ENCODE data around the gene FAM219A.
"Not testable (repeated sequence)": the region's sequence is repeated elsewhere in the genome, so short reads cannot be mapped to it uniquely, and the experiment has no call there.

Gene FAM219A

GRCh38 chr9:34484678-34485077 lies 26.3 kb upstream of the FAM219A start:
- no peak overlapping the region for H3K27ac ChIP-seq (ENCODE audit: low read depth, low read length)
- no peak overlapping the region for H3K9ac ChIP-seq (ENCODE audit: low read depth, low read length)
- H3K27me3 ChIP-seq (ENCODE audit: insufficient read depth, low read length) = no peaks in the 10 kb centered on the region; the same call in 1 of the 2 replicates
- H3K4me3 ChIP-seq (ENCODE audit: low read length) = no peak overlapping the region
- no peaks in the 10 kb centered on the region for H3K36me3 ChIP-seq (ENCODE audit: insufficient read depth, low read length)
- no peaks in the 10 kb centered on the region for H3K9me3 ChIP-seq (ENCODE audit: insufficient read depth, low read depth, low read length)
- no peaks in the 10 kb centered on the region for H3K4me1 ChIP-seq (ENCODE audit: insufficient read depth, low read length)

- H3K4me1 ChIP-seq (ENCODE audit: insufficient read depth, low read length); H3K9me3 ChIP-seq (ENCODE audit: insufficient read depth, low read depth, low read length); H3K36me3 ChIP-seq (ENCODE audit: insufficient read depth, low read length); H3K9ac ChIP-seq (ENCODE audit: low read depth, low read length); H3K27ac ChIP-seq (ENCODE audit: low read depth, low read length); H3K4me3 ChIP-seq (ENCODE audit: low read length); H3K27me3 ChIP-seq (ENCODE audit: insufficient read depth, low read length): not testable (repeated sequence)
- WGBS = 94% methylated on average over 24 of the region's 27 CpGs
These were observed 24.4 kb upstream of the FAM219A start for GRCh38 chr9:34482746-34483145.

GRCh38 chr9:34481620-34482019 lies 23.2 kb upstream of the FAM219A start:
- H3K27ac ChIP-seq (ENCODE audit: low read depth, low read length); H3K27me3 ChIP-seq (ENCODE audit: insufficient read depth, low read length); H3K4me1 ChIP-seq (ENCODE audit: insufficient read depth, low read length); H3K36me3 ChIP-seq (ENCODE audit: insufficient read depth, low read length); H3K9ac ChIP-seq (ENCODE audit: low read depth, low read length); H3K4me3 ChIP-seq (ENCODE audit: low read length); H3K9me3 ChIP-seq (ENCODE audit: insufficient read depth, low read depth, low read length): not testable (repeated sequence)
- WGBS = 94% methylated on average over 13 of the region's 13 CpGs

DNA sequence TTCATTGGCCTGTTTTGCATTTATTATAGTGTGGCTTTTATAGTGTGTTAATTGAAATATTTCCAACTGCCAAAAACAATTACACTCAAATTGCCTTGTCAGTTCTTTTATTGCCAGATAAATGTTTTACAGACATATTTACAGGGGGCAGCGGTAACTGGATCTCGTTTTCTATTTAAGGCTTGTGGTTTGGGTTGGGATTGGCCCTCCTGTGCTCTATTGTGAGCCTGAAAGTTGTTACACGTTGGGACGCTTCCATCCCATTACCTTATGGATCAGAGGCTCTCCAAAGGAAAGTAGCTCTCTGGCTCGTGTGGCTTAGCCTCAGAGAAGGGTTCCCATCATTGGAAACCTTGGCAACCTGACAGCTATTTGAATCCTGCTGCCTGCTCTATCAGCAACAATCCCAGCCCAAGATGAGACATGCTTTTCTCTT lies 21.1 kb upstream of the FAM219A start:
- Histone ChIP-seq H3K36me3 (ENCODE audit: insufficient read depth, low read length) (no peaks in the 10 kb centered on the region), H3K27me3 (ENCODE audit: insufficient read depth, low read length) (no peaks in the 10 kb centered on the region), H3K27ac (ENCODE audit: low read depth, low read length) (no peak overlapping the region), H3K4me3 (ENCODE audit: low read length) (no peak overlapping the region), H3K9me3 (ENCODE audit: insufficient read depth, low read depth, low read length) (no peaks in the 10 kb centered on the region), H3K9ac (ENCODE audit: low read depth, low read length) (no peak overlapping the region), H3K4me1 (ENCODE audit: insufficient read depth, low read length) (no peaks in the 10 kb centered on the region)
- 73% methylated on average over 5 of the region's 5 CpGs for WGBS

DNA sequence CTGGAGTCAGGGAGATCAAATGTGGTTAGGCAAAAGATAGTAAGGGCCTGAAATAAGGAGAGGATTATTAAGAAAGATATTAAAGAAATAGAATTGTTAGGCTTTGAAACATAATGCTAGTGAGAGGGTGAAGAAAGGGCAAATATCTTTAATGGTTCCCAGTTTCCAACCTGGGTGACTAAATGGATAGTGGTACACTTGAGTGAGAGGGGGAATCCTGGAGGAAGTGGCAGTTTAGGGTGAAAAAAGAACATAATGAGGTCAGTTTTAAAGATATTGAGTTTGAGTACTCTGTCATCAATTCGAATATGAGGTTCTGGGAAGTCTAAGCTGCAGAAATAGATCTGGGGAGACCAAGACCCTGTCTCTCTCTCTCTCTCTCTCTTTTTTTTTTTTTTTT lies 19.2 kb upstream of the FAM219A start:
- no peaks in the 10 kb centered on the region for H3K27me3 ChIP-seq (ENCODE audit: insufficient read depth, low read length)
- no peak overlapping the region for H3K27ac ChIP-seq (ENCODE audit: low read depth, low read length)
- 100% methylated on average over 1 of the region's 1 CpG for WGBS
- H3K36me3 ChIP-seq (ENCODE audit: insufficient read depth, low read length) = no peaks in the 10 kb centered on the region
- no peak overlapping the region for H3K9ac ChIP-seq (ENCODE audit: low read depth, low read length)
- H3K4me1 ChIP-seq (ENCODE audit: insufficient read depth, low read length) = no peaks in the 10 kb centered on the region
- no peaks in the 10 kb centered on the region for H3K9me3 ChIP-seq (ENCODE audit: insufficient read depth, low read depth, low read length)
- no peak overlapping the region for H3K4me3 ChIP-seq (ENCODE audit: low read length)

DNA sequence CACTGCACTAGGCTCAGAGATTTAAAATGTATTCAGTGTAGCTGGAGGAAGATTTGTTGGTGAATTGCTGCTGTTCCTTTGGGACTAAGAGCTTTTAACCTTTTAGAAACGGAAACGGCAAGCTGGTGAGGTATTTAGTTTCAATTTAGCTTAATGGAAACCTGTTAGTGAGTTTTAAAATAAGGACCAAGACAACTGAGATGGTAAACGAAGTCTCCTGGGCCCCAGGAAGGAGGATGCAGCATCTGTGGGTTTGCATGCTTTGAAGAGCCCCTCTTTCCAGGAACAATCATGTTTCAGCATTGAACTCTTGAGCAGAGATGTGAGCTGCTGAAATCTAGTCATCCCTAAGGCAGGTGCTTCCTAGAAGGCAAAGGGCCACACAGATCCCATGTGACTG lies 16.7 kb upstream of the FAM219A start:
- no peaks in the 10 kb centered on the region for H3K27me3 ChIP-seq (ENCODE audit: insufficient read depth, low read length)
- no peak overlapping the region for H3K27ac ChIP-seq (ENCODE audit: low read depth, low read length)
- H3K9me3 ChIP-seq (ENCODE audit: insufficient read depth, low read depth, low read length) = no peaks in the 10 kb centered on the region
- 80% methylated on average over 3 of the region's 3 CpGs for WGBS
- H3K4me3 ChIP-seq (ENCODE audit: low read length) = no peak overlapping the region
- no peaks in the 10 kb centered on the region for H3K36me3 ChIP-seq (ENCODE audit: insufficient read depth, low read length)
- no peaks in the 10 kb centered on the region for H3K4me1 ChIP-seq (ENCODE audit: insufficient read depth, low read length)
- H3K9ac ChIP-seq (ENCODE audit: low read depth, low read length) = no peak overlapping the region

DNA sequence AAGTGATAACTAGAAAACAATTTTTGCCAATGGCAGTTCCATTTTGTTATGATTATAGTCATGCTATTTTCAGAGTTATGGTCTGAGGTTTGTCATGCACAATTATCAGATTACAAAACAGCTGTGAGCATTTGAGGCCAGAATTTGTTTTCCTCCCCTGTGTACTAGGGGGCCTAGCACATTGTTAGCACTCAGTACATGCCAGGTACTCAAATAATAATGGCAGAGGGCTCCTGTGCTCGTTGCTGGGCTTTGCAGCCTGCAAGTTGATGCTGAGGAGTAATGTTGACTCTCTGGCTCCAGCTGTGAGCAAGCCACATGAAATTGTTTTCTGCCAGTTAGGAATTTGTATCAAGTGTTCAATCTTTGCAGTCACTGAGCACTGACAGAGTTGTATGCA lies 7.1 kb upstream of the FAM219A start:
- H3K9me3 ChIP-seq (ENCODE audit: insufficient read depth, low read depth, low read length) = no peaks in the 10 kb centered on the region
- no peak overlapping the region for H3K9ac ChIP-seq (ENCODE audit: low read depth, low read length)
- H3K27ac ChIP-seq (ENCODE audit: low read depth, low read length) = no peak overlapping the region
- peaks cover 11% of the 10 kb centered on the region for H3K4me1 ChIP-seq (ENCODE audit: insufficient read depth, low read length)
- 37% methylated on average over 1 of the region's 1 CpG for WGBS
- H3K36me3 ChIP-seq (ENCODE audit: insufficient read depth, low read length) = no peaks in the 10 kb centered on the region
- no peaks in the 10 kb centered on the region for H3K27me3 ChIP-seq (ENCODE audit: insufficient read depth, low read length)
- no peak overlapping the region for H3K4me3 ChIP-seq (ENCODE audit: low read length)

DNA sequence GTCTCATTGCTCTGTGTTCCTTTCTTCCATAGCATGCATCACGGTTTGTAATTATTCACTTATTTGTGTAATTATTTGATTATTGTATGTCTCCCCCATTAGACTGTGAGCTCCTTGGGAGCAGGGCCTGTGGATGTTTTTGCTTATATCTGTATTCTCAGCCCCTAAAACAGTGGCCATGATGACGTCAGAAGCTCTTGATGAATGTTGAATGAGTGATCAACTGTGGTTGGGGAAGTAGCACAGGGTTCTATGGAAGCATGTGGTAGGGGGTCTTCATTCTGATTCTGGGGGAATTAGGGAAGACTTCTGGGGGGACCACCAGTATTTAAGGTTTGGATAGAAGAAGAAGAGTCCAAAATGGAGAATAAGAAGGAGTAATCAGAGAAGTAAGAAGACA lies 6.2 kb upstream of the FAM219A start:
- no peaks in the 10 kb centered on the region for H3K36me3 ChIP-seq (ENCODE audit: insufficient read depth, low read length)
- H3K4me3 ChIP-seq (ENCODE audit: low read length) = no peak overlapping the region
- H3K9ac ChIP-seq (ENCODE audit: low read depth, low read length) = no peak overlapping the region
- H3K9me3 ChIP-seq (ENCODE audit: insufficient read depth, low read depth, low read length) = no peaks in the 10 kb centered on the region
- no peak overlapping the region for H3K27ac ChIP-seq (ENCODE audit: low read depth, low read length)
- 81% methylated on average over 1 of the region's 2 CpGs for whole genome bisulfite sequencing
- H3K4me1 ChIP-seq (ENCODE audit: insufficient read depth, low read length) = peaks cover 11% of the 10 kb centered on the region
- H3K27me3 ChIP-seq (ENCODE audit: insufficient read depth, low read length) = no peaks in the 10 kb centered on the region

DNA sequence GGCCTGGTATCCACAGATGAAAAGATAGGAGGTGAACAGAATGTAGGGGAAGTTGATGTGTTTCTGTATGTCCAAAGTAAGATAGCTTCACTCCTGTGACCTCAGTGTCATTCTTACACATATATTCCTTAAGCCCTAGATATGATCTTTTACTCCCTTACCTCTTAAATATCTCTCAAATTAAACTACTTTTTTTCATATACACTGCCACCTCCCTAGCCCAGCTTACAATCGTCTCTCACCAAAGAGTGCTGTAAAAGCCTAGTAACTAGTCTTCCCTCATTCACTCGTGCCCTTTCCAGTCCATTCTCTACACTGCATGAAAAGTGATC lies 5.5 kb upstream of the FAM219A start:
- Histone ChIP-seq H3K36me3 (ENCODE audit: insufficient read depth, low read length) (no peaks in the 10 kb centered on the region), H3K4me1 (ENCODE audit: insufficient read depth, low read length) (peaks cover 11% of the 10 kb centered on the region), H3K9ac (ENCODE audit: low read depth, low read length) (no peak overlapping the region), H3K9me3 (ENCODE audit: insufficient read depth, low read depth, low read length) (no peaks in the 10 kb centered on the region), H3K4me3 (ENCODE audit: low read length) (no peak overlapping the region), H3K27me3 (ENCODE audit: insufficient read depth, low read length) (no peaks in the 10 kb centered on the region), H3K27ac (ENCODE audit: low read depth, low read length) (no peak overlapping the region)
- WGBS = 82% methylated on average over 2 of the region's 2 CpGs

DNA sequence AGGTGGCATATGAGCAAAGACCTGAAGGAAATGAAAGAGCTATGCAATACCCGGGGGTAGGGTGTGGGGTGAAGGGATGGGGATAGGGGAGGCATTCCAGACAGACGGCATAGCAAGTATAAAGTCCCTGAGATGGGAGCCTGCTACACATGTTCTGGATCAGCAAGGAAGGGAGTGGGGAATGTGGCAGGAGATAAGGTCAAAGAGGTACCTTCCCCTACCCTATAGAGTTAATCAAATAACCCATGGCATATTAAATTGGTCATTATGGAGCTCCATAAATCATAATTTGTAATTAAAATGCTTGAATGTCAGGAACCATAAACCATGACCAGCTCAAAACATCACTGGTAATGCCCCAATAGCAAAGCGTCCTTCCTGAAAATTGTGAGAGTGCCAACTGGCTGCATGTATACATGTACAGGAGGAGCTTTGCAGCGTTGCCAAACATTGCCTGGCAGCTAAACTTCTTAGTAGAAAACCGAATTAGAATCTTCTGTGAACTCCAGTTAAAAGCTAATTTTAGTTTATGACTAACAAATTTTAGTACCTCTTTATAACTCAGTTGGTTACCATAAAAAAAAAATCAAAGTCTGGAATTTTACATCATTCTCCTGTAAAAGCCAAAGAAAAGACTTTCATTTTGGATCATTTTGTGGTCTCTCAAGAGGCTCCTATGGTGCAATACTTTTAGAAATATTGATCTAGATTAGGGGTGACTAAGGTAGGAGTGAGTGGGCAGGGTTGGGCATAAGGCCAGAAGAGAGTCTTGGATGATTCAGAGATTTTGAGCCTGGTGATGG lies 4.9 kb upstream of the FAM219A start:
- H3K9ac ChIP-seq (ENCODE audit: low read depth, low read length) = no peak overlapping the region
- H3K27me3 ChIP-seq (ENCODE audit: insufficient read depth, low read length) = no peaks in the 10 kb centered on the region
- H3K27ac ChIP-seq (ENCODE audit: low read depth, low read length) = no peak overlapping the region
- 75% methylated on average over 5 of the region's 5 CpGs for WGBS
- H3K9me3 ChIP-seq (ENCODE audit: insufficient read depth, low read depth, low read length) = no peaks in the 10 kb centered on the region
- H3K4me3 ChIP-seq (ENCODE audit: low read length) = no peak overlapping the region
- H3K4me1 ChIP-seq (ENCODE audit: insufficient read depth, low read length) = peaks cover 11% of the 10 kb centered on the region
- no peaks in the 10 kb centered on the region for H3K36me3 ChIP-seq (ENCODE audit: insufficient read depth, low read length)

DNA sequence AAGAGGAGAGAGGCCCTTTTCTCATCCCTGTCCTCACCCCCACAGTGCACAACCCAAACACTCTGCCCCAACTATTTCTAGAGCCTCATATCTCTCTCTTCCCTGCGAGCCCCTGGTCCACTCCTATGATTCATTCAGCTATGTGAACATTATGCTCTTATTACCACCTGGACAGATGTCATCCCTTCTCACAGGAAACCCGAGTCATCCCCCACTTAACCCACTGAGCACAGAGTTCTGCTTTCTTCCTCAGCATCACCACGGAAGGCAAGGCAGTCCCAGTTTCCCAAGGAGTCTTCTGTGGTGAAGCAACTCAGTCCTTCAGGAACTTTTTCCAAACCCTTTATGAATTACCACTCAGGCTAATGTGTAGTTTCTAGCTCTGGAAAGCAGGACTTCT lies 1.6 kb upstream of the FAM219A start:
- H3K9me3 ChIP-seq (ENCODE audit: insufficient read depth, low read depth, low read length) = no peaks in the 10 kb centered on the region
- WGBS = 84% methylated on average over 3 of the region's 3 CpGs
- H3K27ac ChIP-seq (ENCODE audit: low read depth, low read length) = no peak overlapping the region
- 0 out of 2 replicates have a peak, but pooled peaks cover 4% of the 10 kb centered on the region for H3K4me1 ChIP-seq (ENCODE audit: insufficient read depth, low read length)
- no peak overlapping the region for H3K9ac ChIP-seq (ENCODE audit: low read depth, low read length)
- no peak overlapping the region for H3K4me3 ChIP-seq (ENCODE audit: low read length)
- H3K36me3 ChIP-seq (ENCODE audit: insufficient read depth, low read length) = no peaks in the 10 kb centered on the region
- peaks cover 15% of the 10 kb centered on the region; the same call in 1 of the 2 replicates for H3K27me3 ChIP-seq (ENCODE audit: insufficient read depth, low read length)

GRCh38 chr9:34459356-34459755 lies 986 bp upstream of the FAM219A start:
- no peak overlapping the region for H3K27ac ChIP-seq (ENCODE audit: low read depth, low read length)
- H3K9me3 ChIP-seq (ENCODE audit: insufficient read depth, low read depth, low read length) = no peaks in the 10 kb centered on the region
- H3K36me3 ChIP-seq (ENCODE audit: insufficient read depth, low read length) = no peaks in the 10 kb centered on the region
- H3K4me1 ChIP-seq (ENCODE audit: insufficient read depth, low read length) = 0 out of 2 replicates have a peak, but pooled peaks cover 4% of the 10 kb centered on the region
- WGBS = 88% methylated on average over 14 of the region's 14 CpGs
- no peak overlapping the region for H3K9ac ChIP-seq (ENCODE audit: low read depth, low read length)
- H3K27me3 ChIP-seq (ENCODE audit: insufficient read depth, low read length) = peaks cover 15% of the 10 kb centered on the region; the same call in 1 of the 2 replicates
- H3K4me3 ChIP-seq (ENCODE audit: low read length) = 0 out of 2 replicates have a peak overlapping the region, but pooled peaks have one; percentile 57

Data from HUES64 (cell line).